Endometrial microvascular endothelial cells (primary cell): ENCODE results near the gene IL21R. TPM values are rescaled to one million over a fixed set of nuclear protein-coding genes. Genes with fewer than 3 reads are reported as not detected.
"Not testable (repeated sequence)": the region's sequence is repeated elsewhere in the genome, so short reads cannot be mapped to it uniquely, and the experiment has no call there.

Experiments
- in situ Hi-C: cut with HindIII; loops from 2 replicates; pipeline ENCODE4 v1.10.0; 2017; ENCODE audit warnings: low sequenced_read_pairs, low pct_unique_long_range_greater_than_20kb; ENCODE audit errors: inconsistent ontology term
- total RNA-seq: library from RNA; depleted of rRNA; stranded (reverse); fragments of >200 nt; gene quantifications from one replicate; pipeline ENCODE4 v1.2.3, GENCODE V29; 2015; ENCODE audit errors: inconsistent ontology term

IL21R gene
- total RNA-seq, 1 donor from 2014 or later, result not detected

DNA sequence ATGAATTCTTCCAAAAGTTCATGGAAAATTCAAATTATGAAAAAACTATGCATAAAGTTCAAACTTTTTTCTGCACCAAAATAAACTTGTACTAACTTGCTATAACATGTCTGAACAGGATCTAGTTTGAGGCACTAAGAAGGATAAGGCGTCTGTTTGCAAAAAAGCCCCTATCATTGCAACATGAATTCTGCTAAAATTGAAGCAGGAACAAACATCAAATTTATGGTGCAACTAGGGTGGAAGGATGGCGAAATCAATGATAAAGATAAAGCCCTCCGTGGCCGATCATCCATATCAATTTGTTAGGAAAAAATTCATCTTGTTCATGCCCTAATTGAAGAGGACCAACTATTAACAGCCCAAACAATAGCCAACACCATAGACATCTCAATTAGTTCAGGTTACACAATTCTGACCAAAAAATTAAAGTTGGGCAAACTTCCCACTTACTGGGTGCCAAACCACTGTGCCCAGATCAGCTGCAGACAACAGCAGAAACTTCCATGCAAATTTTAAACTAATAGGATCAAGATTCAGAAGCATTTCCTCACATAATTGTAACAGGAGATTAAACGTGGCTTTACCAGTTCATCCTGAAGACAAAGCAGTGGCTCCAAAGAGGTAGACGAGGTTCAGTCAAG, 12.9 kb downstream of the IL21R start:
- in situ Hi-C loops, result no loop called here

DNA sequence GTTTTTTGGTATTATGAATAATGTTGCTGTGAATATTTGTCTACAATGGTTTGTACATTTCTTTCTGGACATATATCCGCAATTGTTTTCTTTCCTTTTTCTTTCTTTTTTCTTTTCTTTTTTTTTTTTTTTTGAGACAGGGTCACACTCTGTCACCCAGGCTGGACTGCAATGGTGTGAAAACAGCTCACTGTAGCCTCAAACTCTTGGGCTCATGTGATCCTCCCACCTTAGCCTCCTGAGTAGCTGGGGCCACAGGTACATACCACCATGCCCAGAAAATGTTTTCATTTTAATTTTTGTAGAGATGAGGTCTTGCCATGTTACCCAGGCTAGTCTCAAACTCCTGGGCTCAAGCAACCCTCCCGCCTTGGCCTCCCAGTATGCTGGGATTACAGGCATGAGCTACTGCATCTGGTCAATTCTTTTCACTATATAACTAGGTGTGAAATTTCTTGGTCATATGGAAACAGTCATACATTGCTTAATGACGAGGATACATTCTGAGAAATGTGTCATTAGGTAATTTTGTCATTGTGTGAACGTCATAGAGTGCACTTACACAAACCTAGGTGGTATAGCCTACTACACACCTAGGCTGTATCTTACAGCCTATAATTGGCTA, 15.2 kb downstream of the IL21R start:
- in situ Hi-C loops, result no loop called here

DNA sequence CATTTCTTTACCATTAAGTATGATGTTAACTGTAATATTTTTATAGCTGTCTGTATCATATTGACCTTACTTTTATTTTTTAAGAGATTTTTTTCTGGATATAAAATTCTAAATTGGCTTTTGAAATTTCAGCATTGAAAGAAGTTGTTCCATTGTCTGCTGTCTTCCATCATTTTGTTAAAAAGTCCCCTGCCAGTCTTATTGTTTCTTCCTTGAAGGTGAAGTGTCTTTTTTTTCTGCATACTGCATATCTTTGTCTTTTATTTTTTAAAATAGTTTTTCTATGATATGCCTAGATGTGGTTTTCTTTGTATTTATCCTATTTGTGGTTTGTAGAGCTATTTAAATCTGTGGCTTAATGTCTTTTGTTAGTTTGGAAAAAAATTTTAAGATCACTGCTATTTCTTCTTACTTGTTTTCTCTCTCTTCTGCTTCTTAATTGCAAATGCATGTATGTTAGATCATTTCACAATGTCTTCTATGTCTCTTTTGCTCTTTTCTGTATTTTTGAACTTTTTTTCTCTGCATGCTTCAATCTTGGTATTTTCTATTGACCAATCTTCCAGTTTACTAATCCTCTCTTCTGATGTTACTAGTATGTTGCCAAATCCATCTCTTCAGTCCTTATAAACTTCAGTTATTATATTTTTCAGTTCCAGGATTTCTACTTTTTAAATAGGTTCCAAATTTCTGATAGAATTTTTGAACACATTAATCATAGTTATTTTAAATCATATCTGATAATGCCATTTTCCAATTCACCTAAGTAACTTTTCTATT, 20.2 kb downstream of the IL21R start:
- in situ Hi-C loops, result no loop called here

DNA sequence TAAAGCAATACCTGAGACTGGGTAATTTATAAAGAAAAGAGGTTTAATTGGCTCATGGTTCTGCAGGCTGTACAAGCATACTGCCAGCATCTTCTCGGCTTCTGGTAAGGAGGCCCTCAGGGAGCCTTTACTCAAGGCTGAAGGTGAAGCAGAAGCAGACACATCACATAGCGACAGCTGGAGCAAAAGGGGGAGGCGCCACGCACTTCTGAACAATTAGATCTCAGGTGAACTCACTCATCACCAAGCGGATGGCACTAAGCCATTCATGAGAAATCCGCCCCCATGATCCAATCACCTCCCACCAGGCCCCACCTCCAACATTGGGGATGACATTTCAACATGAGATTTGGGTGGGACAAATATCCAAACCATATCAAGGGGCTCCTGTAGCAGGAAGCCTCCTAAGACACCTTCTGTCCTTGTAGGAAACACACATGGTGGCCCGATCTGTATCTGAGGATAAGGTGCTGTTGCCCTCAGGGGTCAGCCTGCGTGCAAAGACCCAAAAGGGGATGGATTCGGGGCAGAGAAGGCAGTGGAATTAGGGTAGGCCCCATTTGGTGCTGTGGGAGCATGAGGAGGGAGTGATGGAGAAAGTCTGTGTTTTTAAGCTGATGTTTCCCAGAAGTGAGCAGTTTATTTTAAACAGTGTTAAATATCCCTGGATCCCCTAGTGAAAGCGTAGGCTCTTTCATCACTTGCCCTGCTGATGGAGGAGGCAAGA, 23.0 kb downstream of the IL21R start:
- in situ Hi-C loops, result no loop called here

DNA sequence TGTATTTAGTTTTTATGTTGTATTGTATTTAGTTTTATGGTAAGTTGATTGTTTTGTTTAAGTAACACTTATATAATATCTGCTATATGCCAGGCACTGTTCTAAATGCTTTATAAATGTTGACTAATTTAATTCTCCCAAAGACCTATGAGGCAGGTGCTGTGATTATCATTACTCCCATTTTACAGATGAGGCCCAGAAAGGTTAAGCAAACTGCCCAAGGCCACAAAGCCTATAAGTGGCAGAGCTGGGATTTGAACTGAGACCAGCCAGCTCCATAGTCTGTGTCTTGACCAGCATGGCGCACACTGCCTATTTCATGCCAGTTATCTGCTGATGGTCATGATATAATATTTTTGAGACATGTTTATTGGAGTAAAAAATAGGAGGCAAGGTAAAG, 24.0 kb downstream of the IL21R start:
- in situ Hi-C loops, result no loop called here

DNA sequence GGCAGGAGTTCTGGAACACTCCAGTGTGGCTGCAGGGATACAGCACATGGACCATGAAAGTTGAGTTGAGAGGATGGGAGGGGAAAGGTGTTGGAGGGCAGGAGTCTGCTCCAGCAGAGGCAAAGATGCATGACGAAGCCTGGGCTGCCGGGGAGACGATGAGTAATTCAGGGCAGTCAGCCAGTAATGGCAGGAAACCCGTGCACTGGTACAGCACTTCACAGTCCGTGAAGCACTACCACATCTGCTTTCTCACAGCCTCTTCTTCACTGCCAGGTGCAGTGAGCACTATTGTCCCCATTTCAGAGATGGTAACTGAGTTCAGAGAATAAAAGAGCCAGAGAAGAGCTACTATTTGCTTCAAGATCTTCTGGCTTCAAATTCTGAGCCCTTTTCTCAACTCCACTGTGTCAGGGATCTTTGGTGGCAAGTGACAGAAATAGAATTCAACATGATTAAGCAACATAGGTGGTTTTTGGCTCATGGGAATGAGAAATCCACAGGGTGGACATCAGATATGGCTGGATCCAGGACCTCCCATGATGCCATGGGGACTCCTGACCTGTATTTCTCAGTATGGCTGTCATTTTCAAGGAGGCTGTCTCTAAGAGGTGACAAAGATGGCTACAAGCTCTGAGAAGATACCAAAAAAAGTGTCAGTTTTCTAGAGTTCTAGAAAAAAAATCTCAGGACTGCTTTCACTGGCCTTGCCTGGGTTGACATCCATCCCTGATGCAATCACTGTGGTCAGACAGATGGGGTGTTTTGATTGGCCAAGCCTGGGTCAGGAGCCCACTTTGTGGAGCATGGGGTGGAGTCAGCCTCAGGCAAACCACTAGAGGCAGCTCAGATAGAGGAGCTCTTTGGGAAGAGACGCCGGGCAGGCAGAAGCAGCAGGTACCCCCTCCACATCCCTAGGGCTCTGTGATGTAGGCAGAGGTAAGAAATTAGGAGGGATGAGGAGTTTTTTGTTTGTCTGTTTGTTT, 24.7 kb downstream of the IL21R start:
- in situ Hi-C loops, result no loop called here

DNA sequence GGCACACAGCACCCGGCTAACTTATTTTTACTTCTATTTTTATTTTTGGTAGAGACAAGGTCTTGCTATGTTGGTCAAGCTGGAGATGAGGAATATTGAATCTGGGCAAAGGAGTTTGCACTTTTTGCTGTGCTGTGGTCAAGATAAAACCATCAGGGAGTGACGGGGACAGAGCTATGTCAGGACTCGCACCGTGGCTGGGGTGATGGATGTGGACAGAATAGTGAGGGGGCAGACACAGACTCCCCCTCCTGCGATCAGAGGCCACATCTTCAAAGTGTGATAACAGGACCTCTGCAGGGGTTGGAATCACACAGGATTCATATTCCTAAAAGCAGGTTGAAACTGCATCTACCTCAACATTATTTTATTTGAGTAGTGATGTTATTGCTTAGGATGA, 25.6 kb downstream of the IL21R start:
- in situ Hi-C loops, result no loop called here

DNA sequence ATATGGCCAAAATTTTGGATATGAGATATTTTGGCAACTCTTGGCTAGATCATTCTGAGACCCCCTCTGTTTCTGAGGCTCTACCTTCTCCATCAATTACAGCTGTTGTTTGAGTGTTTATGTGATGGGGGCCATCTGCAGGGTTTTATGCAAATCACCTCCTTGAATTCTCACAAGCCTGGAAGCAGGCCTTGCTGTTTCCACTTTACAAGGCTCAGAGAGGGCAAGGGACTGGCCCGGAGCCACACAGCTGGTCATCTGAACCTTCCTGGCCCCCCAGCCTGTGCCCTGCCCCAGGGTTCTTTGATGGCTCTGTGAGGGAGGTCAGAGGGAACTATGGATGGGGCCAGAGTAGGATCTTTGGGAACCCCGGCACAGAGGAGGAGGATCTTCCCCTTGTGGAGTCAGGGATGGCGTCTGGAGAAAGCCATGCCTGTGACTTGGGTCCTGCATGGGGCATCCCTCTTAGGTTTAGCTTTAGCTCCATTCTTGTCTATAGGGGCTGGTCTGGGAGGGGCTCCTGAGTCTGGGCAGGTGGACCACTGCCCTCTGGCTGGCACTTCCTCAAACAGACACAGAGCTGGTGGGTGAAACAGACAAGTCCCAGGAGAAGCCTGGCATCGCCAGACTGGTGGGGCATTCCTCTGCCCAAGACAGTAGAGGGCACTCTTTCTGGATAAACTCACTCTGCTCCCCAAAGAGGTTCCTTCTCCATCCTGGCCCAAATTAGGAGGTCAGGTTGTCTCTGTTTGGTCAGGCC, 26.2 kb downstream of the IL21R start:
- in situ Hi-C loops, result no loop called here

DNA sequence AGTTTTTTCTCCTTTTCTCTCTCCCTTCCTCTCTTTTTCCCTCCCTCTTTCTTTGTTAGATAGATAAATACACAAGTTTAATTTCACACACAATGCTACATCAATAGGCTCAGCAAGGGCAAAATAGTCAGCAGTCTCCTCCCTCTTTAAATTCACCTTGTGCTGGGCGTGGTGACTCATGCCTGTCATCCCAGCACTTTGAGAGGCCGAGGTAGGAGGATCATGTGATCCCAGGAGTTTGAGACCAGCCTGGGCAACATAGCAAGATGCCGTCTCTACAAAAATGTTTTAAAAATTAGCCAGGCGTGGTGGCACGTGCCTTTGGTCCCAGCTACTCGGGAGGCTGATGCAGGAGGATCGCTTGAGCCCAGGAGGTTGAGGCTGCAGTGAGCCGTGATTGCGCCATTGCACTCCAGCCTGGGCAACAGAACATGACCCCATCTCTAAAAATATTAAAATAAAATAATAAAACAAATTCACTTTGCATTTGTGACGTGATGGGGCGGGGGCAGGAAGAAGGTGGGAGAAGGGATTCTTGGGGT, 27.4 kb downstream of the IL21R start:
- in situ Hi-C loops, result no loop called here

DNA sequence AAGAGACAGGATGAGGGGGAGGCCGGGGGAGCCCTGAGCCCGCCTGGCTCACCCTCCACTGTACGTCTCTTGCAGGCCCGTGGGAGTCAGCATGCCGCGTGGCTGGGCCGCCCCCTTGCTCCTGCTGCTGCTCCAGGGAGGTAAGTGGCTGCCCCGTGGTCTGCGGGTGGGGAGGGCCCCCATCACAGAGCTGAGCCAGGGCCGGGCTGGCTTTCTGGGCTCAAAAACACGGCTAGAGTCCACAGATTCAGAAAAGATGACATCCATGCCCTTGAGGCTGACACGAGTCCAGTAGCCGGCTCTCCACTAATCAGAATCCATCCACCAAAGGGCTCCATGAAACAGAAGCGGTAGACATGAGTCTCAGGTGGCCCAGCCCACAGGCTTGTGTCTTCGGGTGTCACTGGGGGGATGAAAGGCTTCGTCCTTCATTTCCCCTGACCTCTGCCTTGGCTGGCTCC, 28.0 kb downstream of the IL21R start:
- in situ Hi-C loops, result no loop called here

DNA sequence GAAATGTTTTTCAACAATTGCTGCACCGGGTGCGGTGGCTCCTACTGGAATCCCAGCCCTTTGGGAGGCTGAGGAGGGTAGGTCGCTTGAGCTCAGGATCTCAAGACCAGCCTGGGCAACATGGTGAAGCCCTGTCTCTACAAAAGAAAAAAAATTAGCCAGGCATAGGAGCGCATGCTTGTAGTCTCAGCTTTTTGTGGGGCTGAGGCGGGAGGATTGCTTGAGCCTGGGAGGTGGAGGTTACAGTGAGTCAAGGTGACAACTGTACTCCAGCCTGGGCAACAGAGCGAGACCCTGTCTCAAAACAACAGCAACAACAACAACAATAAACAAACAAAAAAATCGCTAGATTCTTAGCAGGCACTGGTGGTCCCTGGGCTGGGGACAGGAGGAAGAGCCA, 28.5 kb downstream of the IL21R start:
- in situ Hi-C loops, result no loop called here

DNA sequence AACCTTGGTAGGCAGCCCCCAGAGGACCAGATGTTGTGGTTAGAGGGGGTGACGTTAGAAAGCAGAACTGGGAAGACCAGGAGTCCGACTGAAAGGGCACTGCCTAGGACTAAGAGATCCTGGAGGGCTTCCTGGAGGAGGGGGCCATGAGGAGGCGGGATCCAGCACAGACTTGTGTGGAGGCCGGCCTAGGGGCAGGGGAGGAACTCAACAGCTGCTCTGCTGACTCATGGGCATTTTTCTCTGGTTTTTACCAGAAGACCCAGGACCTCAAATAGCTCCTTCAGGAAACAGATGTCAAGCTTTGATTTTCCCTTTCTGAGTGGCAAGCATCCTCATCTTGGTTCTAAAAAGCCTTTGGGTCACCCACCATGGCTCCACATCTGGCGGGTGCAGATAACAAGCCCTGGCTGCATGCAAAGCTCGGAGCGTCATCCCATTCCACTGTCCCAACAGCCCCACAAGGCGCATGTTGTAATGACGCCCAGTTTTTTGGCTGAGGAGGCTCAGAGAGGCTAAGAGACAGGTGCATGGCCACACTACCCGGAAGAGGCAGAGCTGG, 29.0 kb downstream of the IL21R start:
- in situ Hi-C loops, result no loop called here

DNA sequence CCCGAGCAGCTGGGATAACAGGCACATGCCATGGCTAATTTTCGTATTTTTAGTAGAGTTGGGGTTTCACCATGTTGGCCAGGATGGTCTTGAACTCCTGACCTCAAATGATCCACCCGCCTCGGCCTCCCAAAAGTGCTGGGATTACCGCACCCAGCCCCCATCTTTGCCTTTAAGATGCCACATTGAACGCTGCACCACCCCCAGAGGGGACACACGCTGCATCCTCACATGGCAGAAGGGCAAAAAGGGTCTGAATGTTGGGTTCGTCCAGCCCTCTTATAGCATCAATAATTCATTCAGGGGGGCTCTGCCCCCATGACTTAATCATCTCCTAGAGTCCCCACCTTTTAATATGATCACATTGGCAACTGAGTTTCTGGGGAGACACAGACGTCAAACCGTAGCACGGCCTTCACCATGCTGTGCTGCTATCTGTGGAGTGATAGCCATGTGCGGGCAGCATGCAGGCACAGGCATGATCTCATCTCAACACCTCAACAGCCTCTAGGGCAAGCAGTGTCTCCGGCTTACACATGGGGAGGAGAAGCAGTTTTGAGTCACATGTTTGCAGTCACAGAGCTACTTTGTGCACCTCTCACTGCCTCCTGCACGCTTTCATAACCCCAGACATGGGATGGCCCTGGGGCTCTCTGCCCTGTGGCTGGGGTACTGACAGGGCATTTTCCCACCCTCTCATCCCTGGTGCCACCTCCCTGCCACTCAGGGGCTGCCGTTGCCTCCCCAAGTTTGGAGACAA, 30.0 kb downstream of the IL21R start:
- in situ Hi-C loops, result no loop called here

DNA sequence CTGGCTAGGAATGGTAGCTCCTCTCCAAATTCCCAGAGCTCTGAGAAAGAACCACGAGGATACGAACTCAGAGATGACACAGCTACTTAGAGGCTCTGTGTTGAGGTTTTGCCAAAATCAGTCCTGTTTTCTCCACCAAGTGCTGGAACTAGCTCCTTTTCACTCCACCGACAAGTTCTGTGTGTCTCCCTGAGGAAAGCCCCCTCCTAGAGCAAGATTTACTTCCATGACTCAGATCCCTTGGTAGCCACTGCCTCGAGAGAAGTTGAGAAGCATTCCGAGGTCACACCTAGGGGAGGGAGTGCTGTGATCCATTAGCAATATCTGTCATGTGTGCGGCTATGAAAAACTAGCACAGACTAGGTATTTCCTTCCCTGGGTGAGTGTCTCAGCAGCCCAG, 30.6 kb downstream of the IL21R start:
- in situ Hi-C loops, result no loop called here

DNA sequence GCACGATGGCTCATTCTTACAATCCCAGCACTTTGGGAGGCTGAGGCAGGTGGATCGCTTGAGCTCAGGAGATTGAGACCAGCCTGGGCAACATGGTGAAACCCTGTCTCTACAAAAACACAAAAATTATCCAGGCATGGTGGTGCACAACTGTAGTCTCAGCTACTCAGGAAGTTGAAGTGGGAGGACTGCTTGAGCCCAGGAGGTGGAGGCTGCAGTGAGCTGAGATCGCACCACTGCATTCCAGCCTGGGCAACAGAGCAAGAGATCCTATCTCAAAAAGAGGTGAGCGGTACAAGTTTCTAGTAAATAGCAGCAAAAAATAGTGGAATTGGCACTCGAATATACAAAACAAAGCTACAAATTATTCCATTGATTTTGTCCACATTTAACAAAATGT, 31.2 kb downstream of the IL21R start:
- in situ Hi-C loops, result not testable (repeated sequence)

DNA sequence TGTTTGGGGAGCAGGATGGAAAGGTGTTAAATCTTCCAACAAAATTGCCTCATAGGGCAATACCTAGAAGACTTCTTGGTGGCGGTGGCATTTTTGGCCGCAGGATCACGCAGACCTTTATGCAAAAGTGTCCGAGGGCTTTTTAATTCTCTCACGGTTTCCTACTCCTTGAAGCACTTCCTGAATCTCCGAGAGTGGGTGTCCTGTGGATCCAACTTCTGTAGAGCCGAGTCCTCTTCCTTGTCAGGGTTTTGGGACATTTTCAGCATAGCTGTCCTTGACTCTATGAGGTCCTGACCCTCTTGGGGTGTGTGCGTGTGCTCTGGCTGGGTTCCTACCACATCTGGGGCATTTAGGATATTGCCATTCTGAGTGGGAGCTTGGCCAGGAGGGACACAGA, 31.7 kb downstream of the IL21R start:
- in situ Hi-C loops, result no loop called here
